Cardiac septum (tissue), 1 donor: ENCODE measurements around the gene NEGR1. TPM values are rescaled to one million over a fixed set of nuclear protein-coding genes. Genes with fewer than 3 reads are reported as not detected.

Experiments used
- DNase-seq: peaks from one replicate; pipeline ENCODE4 v3.0.0-alpha.2; 2020; ENCODE audit warnings: low spot score
- intact Hi-C: fragments of 100-400 bp; cut with DNase I; formaldehyde crosslinking; loops from one replicate; pipeline ENCODE4 v1.14.0; 2022
- total RNA-seq: library from RNA; stranded (reverse); fragmentation: NEBNext Ultra II Directional; extraction: Animal tissue kit (Norgen Biotek cat#: 25700); gene quantifications from one replicate; pipeline ENCODE4 v1.2.1, GENCODE V29; 2021
- donor health status: DM: no; HTN: no; CAD: no.

Gene NEGR1
- total RNA-seq, 1 donor from 2014 or later = 5.2 TPM

DNA sequence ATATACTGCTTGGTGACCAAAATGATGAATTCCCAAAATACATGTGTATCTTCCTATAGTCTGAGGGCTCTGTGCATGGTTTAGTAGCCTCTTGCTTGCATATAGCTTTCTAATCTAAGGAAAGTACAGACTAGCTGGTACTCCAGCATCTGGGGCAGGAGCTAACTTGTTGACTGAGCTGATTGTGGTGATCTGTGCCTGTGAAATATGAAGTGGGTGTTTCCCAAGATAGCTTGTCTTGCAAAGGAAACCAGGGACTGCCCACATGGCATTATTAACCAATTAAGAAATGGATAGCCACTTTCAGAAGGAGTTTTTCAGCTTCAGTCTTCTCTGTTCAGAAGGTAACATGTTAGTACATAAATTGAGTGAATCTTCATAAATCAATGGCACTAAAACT lies 219.8 kb downstream of the NEGR1 start:
- intact Hi-C loops = no loop called here
- no peak for DNase-seq

DNA sequence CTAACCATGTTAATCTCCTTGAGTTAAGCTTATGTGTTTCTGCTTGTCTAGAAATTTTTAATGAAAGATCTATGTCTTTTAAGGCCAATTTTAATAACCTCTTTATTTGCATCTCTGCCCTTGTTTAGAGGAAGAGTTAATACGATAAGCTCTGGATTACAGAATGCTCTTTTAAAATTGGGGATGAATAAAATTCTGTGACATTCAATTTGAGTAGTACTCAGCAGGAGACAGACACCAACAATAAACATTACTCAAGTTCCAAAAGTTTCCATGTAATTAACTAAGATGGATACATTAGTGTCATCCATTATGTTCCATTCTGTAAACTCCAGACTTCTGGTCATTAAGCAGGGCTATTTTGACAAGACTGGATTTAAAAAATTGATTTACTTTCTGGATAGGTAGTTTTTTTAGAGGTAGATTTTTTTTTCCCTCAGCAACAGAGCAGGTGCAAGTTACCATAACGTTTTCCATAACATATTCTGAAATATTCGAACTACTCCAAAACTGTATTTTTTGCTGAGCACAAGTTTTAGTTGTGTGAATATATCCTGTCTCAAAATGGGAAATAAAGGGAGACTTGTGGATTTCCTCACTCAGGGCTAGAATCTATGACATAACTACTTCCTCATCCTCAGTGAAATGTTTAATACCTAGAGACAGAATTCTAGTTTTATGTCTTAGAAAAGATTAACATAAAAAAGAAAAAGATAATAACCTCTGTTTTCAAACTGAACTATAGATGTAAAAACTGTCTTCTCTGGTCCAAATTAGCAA lies 221.7 kb downstream of the NEGR1 start:
- intact Hi-C loops = no loop called here

GRCh38 chr1:72056516-72056915 lies 225.8 kb downstream of the NEGR1 start:
- intact Hi-C loops = no loop called here
- no peak for DNase-seq

More for the DNA sequence above, 221.7 kb downstream of the NEGR1 start:
- no peak for DNase-seq

GRCh38 chr1:72051538-72051937 lies 230.8 kb downstream of the NEGR1 start:
- intact Hi-C loops = no loop called here
- DNase-seq = no peak

DNA sequence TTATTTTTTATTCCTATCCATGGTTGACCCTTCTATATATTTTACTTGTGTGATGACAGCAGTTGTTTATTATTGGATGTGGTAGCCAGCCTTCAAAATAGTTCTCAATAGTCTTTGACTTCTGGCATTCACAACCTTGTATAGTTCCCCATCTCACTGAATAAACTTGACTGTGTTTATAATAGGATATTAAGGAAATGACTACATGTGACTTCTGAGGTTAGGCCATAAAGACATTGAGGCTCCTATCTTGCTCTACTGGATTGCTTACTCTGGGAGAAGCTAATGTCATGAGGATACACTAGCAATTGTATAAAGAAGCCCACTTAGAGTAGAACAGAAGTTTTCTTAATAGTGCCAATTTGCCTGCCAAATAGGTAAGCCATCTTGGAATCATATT lies 231.8 kb downstream of the NEGR1 start:
- no peak for DNase-seq
- intact Hi-C loops = no loop called here

DNA sequence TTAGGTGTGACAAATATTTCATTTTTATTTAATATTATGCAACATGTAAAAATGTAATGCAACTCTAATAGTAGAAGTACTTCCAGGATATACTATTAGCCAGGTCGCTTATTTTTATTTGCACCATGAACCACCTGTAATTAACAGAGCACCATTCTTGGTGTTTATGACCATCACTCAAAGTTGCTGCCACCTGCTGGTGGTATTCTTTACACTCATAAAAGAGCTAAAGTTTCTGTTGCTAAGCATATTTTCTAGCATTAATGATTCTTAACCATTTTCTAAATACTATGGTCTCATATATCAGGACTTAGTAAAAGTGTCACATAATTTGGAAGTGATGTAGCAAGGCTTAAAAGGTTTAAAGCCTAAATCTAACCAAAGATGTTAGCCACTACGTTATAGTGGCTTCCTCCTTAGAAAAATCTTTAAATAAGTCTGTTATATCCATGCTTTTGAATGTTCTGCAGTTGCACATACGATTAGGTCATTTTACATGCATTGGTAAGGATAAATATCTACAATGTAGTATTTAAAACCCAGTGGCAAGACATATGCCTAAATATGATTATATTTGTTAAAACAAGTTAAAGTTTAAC lies 244.5 kb downstream of the NEGR1 start:
- intact Hi-C loops = loop anchor here (5.0 kb wide), 1 partner anchor 451 kb away; no protein-coding TSS in a partner anchor
- DNase-seq = no peak

GRCh38 chr1:72034827-72035226 lies 247.5 kb downstream of the NEGR1 start:
- intact Hi-C loops = loop anchor here (5.0 kb wide), 1 partner anchor 448 kb away; no protein-coding TSS in a partner anchor

GRCh38 chr1:72023063-72023930 lies 259.0 kb downstream of the NEGR1 start:
- intact Hi-C loops = no loop called here
- DNase-seq = no peak

More at GRCh38 chr1:72034827-72035226, 247.5 kb downstream of the NEGR1 start:
- DNase-seq = no peak

DNA sequence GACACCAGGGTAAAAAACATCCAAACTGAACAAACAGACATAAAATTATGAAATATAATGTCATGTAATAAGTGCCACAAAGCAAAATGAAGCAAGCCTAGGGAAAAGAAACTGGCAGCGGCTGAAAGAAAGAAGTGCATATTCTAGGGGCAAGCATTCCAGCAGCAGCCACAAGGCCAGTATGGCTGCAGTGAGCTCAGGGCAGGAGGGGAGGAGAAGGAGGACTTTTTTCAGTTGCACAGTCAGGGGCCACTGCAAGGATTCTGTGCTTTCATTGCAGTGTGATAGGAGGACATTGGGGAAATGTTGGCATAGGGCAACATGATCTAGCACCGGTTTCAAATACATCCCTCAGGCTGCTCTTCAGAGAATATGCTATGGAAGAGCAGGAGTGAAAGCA lies 263.8 kb downstream of the NEGR1 start:
- intact Hi-C loops = no loop called here
- DNase-seq = no peak

GRCh38 chr1:72015006-72015405 lies 267.3 kb downstream of the NEGR1 start:
- intact Hi-C loops = no loop called here
- DNase-seq = no peak

DNA sequence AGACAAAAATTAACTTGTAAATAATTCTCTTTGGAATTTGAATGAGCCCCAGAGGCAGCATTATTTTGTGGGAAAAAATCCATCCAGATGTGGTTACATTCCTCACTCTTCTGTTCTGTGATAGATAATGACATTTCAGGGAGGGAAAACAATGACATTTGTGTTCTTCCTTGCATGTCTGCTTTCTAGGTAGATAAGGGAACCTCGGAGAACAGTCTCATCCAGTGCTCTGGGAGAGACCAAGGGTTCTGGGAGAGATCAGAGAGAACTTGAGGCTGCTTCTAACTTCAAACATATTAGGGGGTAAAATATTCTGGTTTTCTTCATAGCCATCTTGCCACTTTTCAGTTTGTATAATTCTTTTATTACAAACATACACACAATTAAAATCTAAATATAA lies 269.2 kb downstream of the NEGR1 start:
- intact Hi-C loops = no loop called here
- DNase-seq = no peak

GRCh38 chr1:72011721-72012120 lies 270.6 kb downstream of the NEGR1 start:
- DNase-seq = no peak
- intact Hi-C loops = no loop called here

GRCh38 chr1:72010094-72010431 lies 272.3 kb downstream of the NEGR1 start:
- no peak for DNase-seq
- intact Hi-C loops = no loop called here

DNA sequence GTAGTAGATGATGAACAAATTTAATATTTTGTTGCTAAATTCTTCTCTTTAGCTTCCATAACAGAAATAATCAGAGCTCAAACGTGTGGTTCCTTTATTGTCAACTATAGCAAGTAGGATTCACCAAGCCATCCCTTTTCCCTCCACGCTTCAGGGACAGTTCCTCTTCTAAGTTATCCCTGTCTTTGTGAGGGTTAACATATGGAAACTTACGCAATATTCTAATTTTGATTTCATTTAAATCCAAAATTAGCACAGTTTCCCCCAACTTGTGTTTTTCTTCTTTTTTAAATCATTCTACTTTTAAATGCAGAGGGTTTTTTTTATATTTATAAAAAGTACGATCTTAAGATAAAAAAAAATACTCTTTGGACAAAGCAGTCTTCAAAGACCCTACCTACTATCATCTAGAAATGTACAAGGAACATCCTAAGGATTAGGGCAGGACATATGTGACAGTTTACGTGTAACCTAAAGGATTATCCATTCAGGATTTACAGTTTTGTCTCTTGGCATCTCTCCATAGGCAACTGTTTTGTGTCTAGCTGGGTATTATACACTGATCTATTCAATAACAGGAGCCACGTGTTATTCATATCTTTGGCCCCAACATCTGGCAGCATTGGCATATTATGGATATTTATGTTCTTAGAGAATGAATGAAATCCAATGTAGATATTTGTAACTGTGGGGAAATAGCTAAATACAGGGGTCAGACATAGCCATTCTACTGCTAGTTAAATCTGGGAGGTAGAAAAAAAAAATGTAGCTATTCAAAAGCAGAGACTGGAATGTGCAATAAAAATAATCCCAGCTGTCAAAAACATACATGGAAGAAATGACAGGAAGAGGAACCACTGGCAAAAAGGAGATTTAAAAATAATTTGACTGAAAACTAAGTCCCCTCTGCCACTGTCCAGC lies 272.9 kb downstream of the NEGR1 start:
- intact Hi-C loops = no loop called here
- DNase-seq = no peak

DNA sequence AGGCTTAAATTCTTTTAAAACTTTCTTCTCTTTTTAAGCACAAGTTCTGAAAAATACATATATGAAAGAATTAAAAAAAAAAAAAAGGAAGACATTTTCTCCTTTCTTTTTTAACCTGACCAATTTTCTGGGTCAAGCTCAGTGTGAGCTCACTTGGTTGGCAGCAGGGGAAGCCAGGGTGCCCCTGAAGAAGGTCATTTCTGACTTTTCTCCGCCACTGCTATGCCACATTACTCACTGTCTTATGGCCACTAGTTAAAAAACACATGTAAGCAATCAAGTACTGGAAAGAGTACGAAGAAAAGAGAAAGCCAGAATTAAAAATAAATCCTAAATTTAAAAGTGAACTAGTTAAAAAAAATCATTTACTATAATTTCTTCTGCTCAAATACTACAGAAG lies 275.0 kb downstream of the NEGR1 start:
- DNase-seq = no peak

DNA sequence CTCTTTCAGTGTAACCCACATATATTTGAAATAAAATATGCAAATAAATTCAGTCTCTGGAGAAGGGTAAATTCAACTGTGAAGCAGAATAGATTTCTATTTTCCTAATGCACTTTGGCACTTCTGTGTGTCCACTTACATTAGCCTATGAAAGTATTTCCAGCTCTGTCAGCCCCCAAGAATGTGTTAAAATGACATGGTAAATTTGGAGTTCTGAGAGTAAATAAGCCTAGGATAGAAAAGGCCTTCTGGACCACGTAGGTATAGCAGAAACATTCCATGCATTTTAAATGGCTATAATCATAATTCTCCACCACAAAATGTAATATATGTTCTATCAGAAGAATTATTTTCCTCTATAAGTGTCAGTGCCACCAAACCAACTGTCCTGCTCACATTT lies 276.2 kb downstream of the NEGR1 start:
- intact Hi-C loops = no loop called here
- no peak for DNase-seq

More for the DNA sequence above, 275.0 kb downstream of the NEGR1 start:
- intact Hi-C loops = no loop called here

DNA sequence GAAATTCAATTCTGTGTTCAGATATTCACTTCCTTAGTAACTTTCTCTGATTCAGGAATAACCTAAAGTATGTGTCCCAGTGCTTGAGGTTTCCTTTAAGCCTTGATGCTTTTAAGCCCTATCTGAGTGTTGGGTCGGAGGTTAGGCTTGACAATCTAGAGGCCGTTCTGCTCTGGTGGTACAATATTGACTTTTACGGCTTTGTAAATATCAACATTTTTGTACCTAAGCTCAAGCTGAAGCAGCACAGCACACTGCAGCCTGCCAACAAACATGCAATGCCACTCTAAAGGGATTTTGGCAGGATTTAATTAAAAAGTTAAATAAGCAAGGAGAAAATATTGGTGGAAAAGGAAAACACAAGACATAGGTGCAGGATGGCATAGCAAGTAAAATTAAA lies 279.2 kb downstream of the NEGR1 start:
- intact Hi-C loops = no loop called here
- no peak for DNase-seq

GRCh38 chr1:72000809-72001208 lies 281.5 kb downstream of the NEGR1 start:
- no peak for DNase-seq
- intact Hi-C loops = no loop called here

GRCh38 chr1:71994646-71995045 lies 287.7 kb downstream of the NEGR1 start:
- DNase-seq = no peak
- intact Hi-C loops = no loop called here
